ENCODE data around the gene RTN4RL1. TPM values are rescaled to one million over a fixed set of nuclear protein-coding genes. Genes with fewer than 3 reads are reported as not detected.

The RTN4RL1 gene
- total RNA-seq (10.7 TPM), polyA plus RNA-seq (ENCODE audit: insufficient read depth, low read depth, low replicate concordance) (2.0 TPM)
- long read RNA-seq, donor 1 = 0 reads
- long read RNA-seq, donor 2, partial matches to known transcripts = 0 of 1 reads
- long read RNA-seq, donor 2, other reads (novel, unspliced or antisense) = 0 of 1 reads
- long read RNA-seq, donor 3, partial matches to known transcripts = 36 of 37 reads
- long read RNA-seq, donor 3, other reads (novel, unspliced or antisense) = 0 of 37 reads
- long read RNA-seq, donor 4 = 0 reads
- long read RNA-seq, donor 5, partial matches to known transcripts = 0 of 1 reads
- long read RNA-seq, donor 5, other reads (novel, unspliced or antisense) = 0 of 1 reads
- long read RNA-seq, donor 6 = 0 reads
- long read RNA-seq, donor 7, transcript RTN4RL1-201 (2 exons, 3,625 nt) = major isoform, 15 of 27 reads
- long read RNA-seq, donor 7, partial matches to known transcripts = 0 of 27 reads
- long read RNA-seq, donor 7, other reads (novel, unspliced or antisense) = 12 of 27 reads
- long read RNA-seq, donor 8, partial matches to known transcripts = 0 of 1 reads
- long read RNA-seq, donor 8, other reads (novel, unspliced or antisense) = 0 of 1 reads
- long read RNA-seq, donor 9, partial matches to known transcripts = 0 of 1 reads
- long read RNA-seq, donor 9, other reads (novel, unspliced or antisense) = 0 of 1 reads
- long read RNA-seq, donor 10 = 0 reads

DNA sequence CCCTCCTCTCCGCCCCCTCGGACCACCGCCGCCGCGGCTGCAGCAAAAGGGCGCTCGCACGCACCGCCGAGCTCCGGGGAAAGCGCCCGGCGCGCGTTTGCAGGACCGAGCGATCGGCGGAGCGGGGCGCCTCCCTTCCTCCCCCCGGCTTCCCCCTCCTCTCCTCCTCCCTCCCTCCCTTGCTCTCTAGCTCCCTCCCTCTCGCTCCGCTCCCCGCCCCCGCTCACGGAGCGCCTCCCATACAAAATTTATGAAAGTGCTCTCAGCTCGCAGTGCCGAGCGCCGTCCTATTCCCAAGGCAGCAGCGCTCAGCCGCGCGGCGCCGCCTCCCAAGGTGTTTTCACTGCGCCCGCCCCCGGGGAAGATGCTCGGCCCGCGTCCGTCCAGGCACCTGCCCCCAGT is at the start of gene RTN4RL1:
RTN4RL1 (minus strand) TSS at position 115 of the 402 bp plus-strand sequence. CDS start 469 bp downstream, outside the sequence.
- DNase-seq (peak; percentile 75 to 93 (median 85)), FAIRE-seq (no peak)
- Histone ChIP-seq H3K36me3 (ENCODE audit: control insufficient read depth in 2 of 3, insufficient read depth in 3 of 3, low read length in 3 of 3) (no peaks in the 10 kb centered on the region), H3K4me3 (ENCODE audit: low read length in 3 of 3) (peak within 1 kb of the TSS in 2 of 3 donors; percentile 34 to 39), H3K4me1 (ENCODE audit: control insufficient read depth in 2 of 3, insufficient read depth in 2 of 3, low read depth in 1 of 3, low read length in 3 of 3) (peaks cover 0 to 12% (median 0%) of the 10 kb centered on the region in 3 donors), H3K27me3 (ENCODE audit: control insufficient read depth, insufficient read depth, low read length) (peaks cover 2% of the 10 kb centered on the region), H3K9ac (ENCODE audit: low read length in 3 of 3) (no peak within 1 kb of the TSS), H3K9me3 (ENCODE audit: control insufficient read depth in 2 of 3, insufficient read depth in 1 of 3, low read length in 3 of 3) (no peaks in the 10 kb centered on the region), H3K27ac (ENCODE audit: low read depth in 2 of 2, low read length in 2 of 2) (peak within 1 kb of the TSS in 1 of 2 donors; percentile 43)
- no peak for TF ChIP-seq CTCF (IDR thresholded peaks at IDR 0.05; ENCODE audit: borderline replicate concordance, extremely low read depth, insufficient read depth)
- intact Hi-C loops (cut with DNase I) = loop anchor here (5.0 kb wide), 1 partner anchor 113 kb away; no protein-coding TSS in a partner anchor

GRCh38 chr17:2074919-2075318 is 49.8 kb upstream of the RTN4RL1 start:
- no peaks in the 10 kb centered on the region for H3K27me3 ChIP-seq (ENCODE audit: control insufficient read depth, insufficient read depth, low read length)
- H3K36me3 ChIP-seq (ENCODE audit: control insufficient read depth in 2 of 3, insufficient read depth in 3 of 3, low read length in 3 of 3) = peaks cover 0 to 8% (median 8%) of the 10 kb centered on the region in 3 donors
- H3K4me1 ChIP-seq (ENCODE audit: control insufficient read depth in 2 of 3, insufficient read depth in 2 of 3, low read depth in 1 of 3, low read length in 3 of 3) = peaks cover 0 to 9% (median 2%) of the 10 kb centered on the region in 3 donors
- no peak overlapping the region for H3K9ac ChIP-seq (ENCODE audit: low read length in 3 of 3)
- peak overlapping the region; percentile 57 to 63 for H3K27ac ChIP-seq (ENCODE audit: low read depth in 2 of 2, low read length in 2 of 2)
- DNase-seq (peak in 1 of 5 donors; percentile 6), FAIRE-seq (no peak)
- no peak for TF ChIP-seq CTCF (IDR thresholded peaks at IDR 0.05; ENCODE audit: borderline replicate concordance, extremely low read depth, insufficient read depth)
- H3K4me3 ChIP-seq (ENCODE audit: low read length in 3 of 3) = no peak overlapping the region
- no peaks in the 10 kb centered on the region for H3K9me3 ChIP-seq (ENCODE audit: control insufficient read depth in 2 of 3, insufficient read depth in 1 of 3, low read length in 3 of 3)
- intact Hi-C loops (cut with DNase I) = no loop called here

DNA sequence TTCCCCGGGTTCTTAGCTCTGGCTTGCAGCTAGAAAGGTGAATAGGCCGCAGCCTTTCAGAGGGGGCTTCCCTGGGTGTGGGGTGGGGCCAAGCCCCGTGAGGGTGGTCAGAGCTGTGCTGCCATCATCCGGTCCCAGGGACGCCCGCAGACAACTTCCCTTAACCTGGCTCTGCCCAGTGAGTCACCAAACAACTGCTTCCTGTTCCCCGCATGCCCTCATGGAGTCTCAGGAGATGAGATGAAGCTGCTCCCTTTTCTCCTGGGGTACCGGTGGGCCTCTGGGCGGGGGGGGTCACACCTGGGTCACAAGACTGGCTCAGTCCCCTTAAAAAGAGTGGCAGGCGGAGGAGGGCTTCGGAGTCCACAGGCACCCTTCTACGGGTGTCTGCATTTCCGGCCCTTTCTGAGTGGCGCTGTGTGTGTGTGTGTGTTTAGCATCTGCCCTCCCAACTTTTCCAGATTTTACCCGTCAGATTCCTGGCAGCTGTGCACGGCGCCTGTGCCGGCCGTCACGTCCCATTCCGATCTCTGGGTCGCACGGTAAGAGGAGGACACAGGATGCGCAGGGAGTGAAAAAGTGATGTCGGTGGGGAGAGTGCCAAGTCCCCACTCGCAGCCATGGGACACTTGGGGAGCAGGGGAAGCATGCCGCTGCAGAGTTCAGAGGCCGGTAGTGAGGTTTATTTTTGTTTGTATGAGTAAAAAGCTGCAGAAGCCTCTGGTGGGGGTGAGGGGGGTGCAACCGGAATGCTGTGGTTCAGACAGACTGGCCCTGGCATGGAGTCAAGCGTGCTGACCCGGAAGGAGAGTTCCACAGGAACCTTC is 46.5 kb upstream of the RTN4RL1 start:
- no peak for TF ChIP-seq CTCF (IDR thresholded peaks at IDR 0.05; ENCODE audit: borderline replicate concordance, extremely low read depth, insufficient read depth)
- peak overlapping the region; percentile 83 to 90 for H3K27ac ChIP-seq (ENCODE audit: low read depth in 2 of 2, low read length in 2 of 2)
- H3K4me1 ChIP-seq (ENCODE audit: control insufficient read depth in 2 of 3, insufficient read depth in 2 of 3, low read depth in 1 of 3, low read length in 3 of 3) = peaks cover 0 to 18% (median 4%) of the 10 kb centered on the region in 3 donors
- H3K4me3 ChIP-seq (ENCODE audit: low read length in 3 of 3) = no peak overlapping the region
- DNase-seq = peak in 4 of 5 donors; percentile 65 to 90 (median 78)
- H3K27me3 ChIP-seq (ENCODE audit: control insufficient read depth, insufficient read depth, low read length) = no peaks in the 10 kb centered on the region
- H3K9ac ChIP-seq (ENCODE audit: low read length in 3 of 3) = peak overlapping the region in 1 of 3 donors; percentile 23
- H3K36me3 ChIP-seq (ENCODE audit: control insufficient read depth in 2 of 3, insufficient read depth in 3 of 3, low read length in 3 of 3) = no peaks in the 10 kb centered on the region
- H3K9me3 ChIP-seq (ENCODE audit: control insufficient read depth in 2 of 3, insufficient read depth in 1 of 3, low read length in 3 of 3) = no peaks in the 10 kb centered on the region
- intact Hi-C loops (cut with DNase I) = no loop called here
- no peak for FAIRE-seq
